HG03571 (cell line): ENCODE measurements around the gene LRRN2.
"Not testable (repeated sequence)": the region's sequence is repeated elsewhere in the genome, so short reads cannot be mapped to it uniquely, and the experiment has no call there.

Experiments
- ATAC-seq: cut with Tn5 transposase; IDR thresholded peaks from one replicate; pipeline ENCODE4 v1.9.1; 2021; ENCODE audit not compliant: unreplicated experiment

Gene LRRN2

DNA sequence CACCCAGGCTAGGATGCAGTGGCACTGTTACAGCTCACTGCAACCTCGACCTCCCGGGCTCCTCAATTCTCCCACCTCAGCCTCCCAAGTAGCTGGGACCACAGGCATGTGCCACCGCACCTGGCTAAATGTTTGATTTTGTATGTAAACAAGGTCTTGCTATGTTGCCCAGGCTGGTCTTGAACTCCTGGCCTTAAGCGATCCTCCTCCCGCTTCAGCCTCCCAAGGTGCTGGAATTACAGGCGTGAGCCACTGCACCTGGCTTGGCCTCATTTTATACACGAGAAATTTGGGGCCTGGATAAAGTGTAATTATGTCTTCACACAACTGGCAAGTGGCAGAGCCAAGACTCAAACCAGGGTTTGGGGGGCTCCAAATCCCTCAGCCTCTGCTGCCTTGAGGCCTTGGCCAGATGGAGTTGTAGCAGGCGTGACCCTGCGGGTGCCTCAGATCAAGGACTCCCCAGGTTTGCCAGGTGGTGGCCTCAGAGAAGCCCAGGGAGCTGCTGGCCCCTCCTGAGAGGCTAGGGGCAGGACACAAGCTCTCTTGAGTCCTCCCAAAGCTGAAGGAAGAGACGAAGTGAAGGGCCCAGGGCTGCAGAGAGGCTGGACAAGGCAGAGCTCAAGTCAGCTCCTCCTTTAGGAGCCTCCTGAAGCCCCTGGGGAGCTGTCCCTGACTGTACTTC is 107.6 kb downstream of the LRRN2 start:
- no peak for ATAC-seq

DNA sequence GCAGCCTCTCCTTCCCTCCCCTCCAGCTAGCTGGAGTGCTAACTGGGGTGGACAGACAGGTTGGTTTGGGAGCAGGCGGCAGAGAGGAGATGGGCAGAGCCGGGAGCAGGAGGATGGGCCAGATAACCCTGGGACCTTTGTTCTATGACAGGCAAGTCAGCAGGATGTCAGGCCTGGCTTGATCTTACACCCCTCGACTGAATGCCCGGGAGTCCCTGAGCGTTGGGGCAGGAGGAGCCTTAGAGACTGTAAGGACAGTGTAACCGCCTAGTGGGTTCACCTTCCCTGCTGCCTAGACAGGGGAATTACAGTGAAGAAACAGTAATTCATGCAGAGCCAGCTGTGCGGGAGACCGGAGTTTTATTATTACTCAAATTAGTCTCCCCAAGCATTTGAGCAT is 109.1 kb downstream of the LRRN2 start:
- ATAC-seq: no peak

DNA sequence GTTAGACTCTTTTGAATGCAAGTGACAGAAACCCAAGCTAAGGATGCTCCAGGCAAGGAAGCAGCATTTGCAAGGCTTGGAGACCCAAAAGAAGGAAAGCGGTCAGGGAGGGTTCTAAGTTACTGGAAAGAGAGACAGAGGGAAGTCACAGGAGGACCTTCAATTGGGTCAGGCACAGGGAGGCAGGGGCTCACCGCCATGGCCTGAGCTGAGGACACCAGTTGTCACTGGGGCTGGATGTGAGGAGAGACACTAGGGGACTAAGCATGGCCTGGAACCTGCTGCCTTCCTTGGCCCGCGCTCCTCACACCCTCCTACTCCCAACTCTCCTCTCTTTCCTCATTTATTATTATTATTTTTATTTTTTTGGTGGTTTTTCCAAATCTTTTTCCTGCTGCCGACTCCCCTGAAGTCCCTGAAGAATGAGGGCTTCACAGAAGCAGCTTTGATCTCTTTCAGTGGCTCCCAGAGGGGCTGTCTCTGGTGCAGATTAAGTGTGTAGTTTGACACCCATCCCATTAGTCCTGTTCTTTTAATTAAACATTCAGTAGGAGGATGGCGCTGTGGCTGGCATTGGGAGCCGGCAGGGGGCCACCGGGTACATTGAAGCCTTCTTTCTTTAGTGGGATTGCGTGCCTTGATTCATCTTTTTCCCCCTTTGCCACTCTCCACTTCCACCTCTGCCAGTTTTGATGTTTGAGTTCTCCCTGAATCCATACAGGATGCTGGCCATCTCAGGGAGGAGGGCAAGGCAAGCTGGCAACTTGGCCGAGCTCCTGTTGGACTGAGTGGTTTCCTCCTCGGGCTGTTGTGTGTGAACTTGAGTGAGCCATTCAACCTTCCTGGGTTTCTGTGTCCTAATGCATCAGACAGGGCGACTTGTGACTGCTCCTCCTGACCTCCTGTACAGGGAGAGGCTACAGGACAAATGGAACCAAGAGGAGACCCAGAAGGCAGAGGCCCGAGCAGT is 110.0 kb downstream of the LRRN2 start:
- ATAC-seq: no peak

DNA sequence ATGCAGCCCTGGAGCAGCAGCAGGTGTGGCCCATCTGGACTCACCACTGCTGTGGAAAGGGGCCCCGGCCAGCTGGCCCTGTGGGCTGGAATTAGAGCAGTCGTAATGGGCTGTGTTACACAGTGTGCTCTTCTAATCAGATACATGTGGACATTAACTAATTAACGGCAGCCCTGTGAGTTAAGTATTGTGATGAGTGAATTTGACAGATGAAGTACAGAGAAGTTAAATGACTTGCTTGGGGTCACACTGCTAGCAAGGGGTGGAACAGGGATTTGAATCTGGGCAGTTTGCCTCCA is 110.7 kb downstream of the LRRN2 start:
- ATAC-seq: no peak

DNA sequence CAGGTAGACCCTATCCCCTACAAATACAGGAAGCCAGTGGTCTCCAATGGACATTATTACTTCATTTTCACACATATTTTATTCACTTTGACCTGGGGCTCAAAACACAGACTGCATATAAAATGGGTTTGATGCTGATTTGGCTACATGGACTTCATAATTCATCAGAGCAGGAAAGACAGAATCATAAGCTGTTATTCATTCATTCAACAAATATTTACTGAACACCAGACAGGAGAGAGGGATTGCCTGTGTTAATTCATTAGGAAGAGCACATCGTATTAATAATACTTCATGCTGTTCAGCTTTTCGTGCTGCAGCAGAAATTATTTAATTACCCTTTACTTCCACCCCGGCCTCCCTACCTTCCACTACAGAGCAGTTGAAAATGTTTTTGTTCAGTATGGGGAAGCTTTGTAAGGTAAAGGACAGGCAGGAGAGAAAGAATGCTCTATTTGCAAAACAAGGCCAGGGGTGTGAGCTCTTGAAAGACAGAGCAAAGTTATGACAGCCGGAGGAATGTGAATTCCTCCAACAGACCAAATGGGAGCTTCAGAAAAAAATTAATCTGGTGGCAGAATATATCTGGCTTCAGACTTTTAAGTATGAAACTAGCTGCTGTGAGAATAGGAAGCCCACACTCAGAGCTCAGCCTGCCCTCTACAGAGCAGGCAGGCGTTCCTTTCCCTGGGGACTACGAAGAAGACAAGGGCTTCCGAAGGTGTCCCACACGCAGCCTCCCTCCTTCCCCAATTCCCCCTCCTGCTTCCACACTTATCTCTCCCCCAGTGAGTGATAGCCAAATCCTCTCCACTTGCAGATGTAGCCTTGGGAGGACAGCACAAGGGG is 111.3 kb downstream of the LRRN2 start:
- no peak for ATAC-seq

DNA sequence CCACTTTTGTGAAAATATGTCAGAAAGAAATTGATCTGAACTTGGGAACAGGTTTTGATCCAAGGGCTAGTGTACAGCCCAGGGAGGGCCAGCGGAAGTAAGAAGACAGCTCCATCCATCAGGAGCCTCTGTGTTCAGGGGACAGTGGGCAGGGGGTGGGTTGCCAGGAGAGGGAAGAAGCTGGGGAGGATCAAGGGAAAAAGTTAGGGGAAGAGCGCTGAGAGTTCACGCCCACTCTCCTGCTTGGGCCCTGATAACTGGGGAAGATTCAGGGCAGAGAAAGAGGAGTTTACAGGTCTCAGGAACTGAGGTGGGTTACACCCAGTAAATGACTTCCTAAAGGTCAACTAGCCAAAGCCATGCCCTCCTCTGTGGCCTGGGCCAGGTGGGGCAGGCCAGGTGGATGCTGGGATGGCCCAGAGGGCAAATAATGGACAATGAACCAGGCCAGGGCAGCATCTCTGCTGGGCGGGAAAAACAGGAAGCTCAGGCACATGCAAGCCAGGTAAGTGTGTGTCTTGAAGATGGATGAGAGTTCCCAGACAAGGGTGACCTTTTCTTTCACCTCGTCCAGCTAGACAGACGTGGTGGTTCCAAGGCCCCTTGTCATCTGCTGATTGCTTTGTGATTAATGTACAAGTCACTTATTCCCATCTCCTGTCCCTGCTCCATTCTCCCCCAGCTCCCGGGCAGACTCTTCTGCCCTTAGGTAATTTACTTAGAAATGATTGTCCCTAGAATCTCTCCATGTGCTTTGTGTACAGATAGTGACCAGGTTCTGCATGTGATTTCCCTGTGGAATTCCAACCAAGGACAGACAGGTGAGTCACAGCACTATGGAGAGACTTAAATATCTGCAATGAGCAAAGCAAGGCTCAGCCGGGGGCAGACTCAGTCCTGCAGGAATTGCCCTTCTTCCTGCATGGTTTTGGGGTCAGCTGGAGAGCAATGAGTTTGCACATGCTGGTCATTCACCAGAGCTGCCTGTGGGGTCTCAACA is 112.3 kb downstream of the LRRN2 start:
- ATAC-seq: no peak

DNA sequence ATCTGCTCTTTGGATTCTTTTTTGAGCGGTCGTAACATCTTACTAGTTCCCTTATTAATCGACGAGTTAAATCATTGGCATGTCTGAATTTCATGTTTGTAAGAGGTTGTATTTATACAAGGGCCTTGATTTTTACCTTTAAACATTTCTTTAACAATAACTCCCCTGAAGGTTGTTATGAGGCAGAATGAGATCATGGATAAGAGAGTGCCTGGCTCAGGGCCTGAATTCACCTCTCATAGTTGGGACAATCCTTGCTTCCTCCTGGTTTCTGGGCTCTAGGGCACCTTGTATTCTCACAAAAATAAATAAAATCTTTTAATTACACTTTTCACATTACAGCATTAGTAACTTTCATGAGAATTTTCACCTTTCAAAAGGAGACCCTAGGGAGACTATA is 113.9 kb downstream of the LRRN2 start:
- no peak for ATAC-seq

DNA sequence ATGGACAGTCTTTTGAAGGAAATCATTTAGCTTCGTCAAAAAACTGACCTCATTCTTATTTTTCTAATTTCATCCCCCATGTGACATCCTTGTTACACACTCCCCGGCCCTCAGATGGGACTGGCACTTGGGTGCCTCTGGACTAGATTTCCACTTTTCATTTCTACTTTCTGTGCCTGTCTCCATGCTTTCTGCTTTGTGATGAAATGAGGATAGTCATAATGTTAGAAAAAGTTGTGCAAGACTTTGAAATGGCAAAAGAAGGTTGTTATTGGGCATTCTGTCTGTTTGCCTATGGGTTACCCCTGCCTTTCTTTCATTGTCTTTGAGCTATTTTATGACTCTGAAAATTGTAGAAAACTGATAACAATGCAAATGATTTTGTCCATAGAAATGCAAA is 114.4 kb downstream of the LRRN2 start:
- ATAC-seq: no peak

DNA sequence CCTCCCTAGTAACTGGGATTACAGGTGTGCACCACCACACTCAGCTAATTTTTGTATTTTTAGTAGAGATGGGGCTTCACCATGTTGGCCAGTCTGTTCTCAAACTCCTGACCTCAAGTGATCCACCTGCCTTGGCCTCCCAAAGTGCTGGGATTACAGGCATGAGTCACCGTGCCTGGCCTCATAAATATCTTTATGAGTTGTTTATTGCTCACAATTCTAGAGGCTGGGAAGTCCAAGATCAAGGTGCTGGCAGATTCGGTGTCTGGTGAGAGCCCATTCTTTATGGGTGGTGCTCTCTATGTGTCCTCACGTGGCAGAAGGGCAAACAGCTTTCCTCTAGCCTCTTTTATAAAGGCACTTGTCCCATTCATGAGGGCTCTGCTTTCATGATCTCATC is 115.5 kb downstream of the LRRN2 start:
- ATAC-seq: not testable (repeated sequence)

DNA sequence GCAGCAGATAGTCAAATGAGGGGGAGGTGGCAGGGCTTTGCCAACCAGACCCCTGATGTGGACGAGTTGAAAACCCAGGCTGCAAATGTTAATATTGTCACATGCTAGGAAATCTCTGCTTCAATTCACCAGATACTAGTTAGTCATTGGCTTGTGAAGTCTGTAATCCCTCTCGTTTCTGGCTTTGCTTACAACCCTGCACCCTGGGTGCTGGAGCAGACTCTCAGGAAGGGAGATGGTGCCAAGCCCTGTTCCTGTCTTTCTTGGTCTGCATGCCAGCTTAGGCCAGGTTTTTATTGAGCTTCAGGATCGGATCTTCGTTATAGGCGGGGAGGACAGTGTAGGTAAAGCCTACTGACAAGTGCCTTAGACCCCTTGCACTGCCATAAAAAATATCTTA is 116.1 kb downstream of the LRRN2 start:
- no peak for ATAC-seq

DNA sequence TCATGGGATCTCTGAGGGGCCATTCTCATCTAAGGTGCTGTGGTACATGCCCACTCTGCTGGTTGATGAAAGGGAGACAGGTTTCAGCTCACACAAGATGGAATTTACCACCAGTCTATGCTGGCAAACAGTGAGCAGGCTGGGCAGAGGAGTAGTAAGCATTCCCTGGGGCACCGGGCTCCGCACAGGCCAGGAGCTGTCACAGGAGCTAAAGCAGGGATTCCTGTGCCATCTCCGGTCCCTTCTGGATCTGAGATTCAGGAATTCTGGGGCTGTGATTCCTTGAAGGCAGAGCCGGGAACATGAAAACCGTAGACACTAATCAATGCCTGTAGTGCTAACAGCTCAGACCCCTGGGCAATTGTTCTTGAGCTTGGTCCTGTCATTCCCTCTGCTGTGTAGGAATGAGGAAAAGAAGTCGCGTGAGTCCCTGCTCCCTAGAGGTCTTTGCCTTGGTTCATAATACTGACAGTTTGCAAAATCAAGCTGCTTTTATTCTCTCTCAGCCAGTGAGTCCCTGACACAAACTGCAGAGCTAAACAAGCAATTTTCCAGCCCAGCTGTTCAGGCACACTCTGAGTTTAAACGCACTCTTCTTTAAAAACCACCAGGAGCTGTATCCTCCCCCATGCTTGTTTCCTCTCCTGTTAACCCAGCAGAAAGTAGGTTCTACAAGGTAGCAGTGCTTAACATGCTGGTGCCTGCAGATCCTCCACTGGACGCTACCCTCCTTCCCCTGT is 116.8 kb downstream of the LRRN2 start:
- no peak for ATAC-seq
